ENCODE results near the gene SDSL. TPM values are rescaled to one million over a fixed set of nuclear protein-coding genes. Genes with fewer than 3 reads are reported as not detected.

Gene SDSL
- total RNA-seq, 2 donors from 2014 or later: 6.2 to 8.5 TPM

- H3K9me3 ChIP-seq: no peaks in the 10 kb centered on the region
- TF ChIP-seq, protein P1, sequence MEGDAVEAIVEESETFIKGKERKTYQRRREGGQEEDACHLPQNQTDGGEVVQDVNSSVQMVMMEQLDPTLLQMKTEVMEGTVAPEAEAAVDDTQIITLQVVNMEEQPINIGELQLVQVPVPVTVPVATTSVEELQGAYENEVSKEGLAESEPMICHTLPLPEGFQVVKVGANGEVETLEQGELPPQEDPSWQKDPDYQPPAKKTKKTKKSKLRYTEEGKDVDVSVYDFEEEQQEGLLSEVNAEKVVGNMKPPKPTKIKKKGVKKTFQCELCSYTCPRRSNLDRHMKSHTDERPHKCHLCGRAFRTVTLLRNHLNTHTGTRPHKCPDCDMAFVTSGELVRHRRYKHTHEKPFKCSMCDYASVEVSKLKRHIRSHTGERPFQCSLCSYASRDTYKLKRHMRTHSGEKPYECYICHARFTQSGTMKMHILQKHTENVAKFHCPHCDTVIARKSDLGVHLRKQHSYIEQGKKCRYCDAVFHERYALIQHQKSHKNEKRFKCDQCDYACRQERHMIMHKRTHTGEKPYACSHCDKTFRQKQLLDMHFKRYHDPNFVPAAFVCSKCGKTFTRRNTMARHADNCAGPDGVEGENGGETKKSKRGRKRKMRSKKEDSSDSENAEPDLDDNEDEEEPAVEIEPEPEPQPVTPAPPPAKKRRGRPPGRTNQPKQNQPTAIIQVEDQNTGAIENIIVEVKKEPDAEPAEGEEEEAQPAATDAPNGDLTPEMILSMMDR (IDR thresholded peaks at IDR 0.05): no peak
- TF ChIP-seq POLR2AphosphoS5 (IDR thresholded peaks at IDR 0.05) (no peak), POLR2A (IDR thresholded peaks at IDR 0.05) (no peak)
- intact Hi-C loops (cut with DNase I): no loop called here
- H3K4me1 ChIP-seq (replicated peaks): no peaks in the 10 kb centered on the region
- H3K36me3 ChIP-seq: no peaks in the 10 kb centered on the region
- H3K27me3 ChIP-seq (replicated peaks; ENCODE audit: insufficient read depth): no peaks in the 10 kb centered on the region
- no peak for DNase-seq (ENCODE audit: low spot score)
- H3K27ac ChIP-seq: no peak overlapping the region
- H3K4me3 ChIP-seq: no peak overlapping the region
- WGBS: 92% methylated on average over 11 of the region's 11 CpGs
Measured at GRCh38 chr12:113408756-113409298, 13.4 kb upstream of the SDSL start.

GRCh38 chr12:113409462-113410124, 12.6 kb upstream of the SDSL start:
- Histone ChIP-seq H3K4me3 (no peak overlapping the region), H3K27ac (no peak overlapping the region), H3K27me3 (replicated peaks; ENCODE audit: insufficient read depth) (no peaks in the 10 kb centered on the region), H3K4me1 (replicated peaks) (no peaks in the 10 kb centered on the region), H3K9me3 (no peaks in the 10 kb centered on the region), H3K36me3 (no peaks in the 10 kb centered on the region)
- 67% methylated on average over 9 of the region's 9 CpGs for WGBS
- intact Hi-C loops (cut with DNase I): no loop called here
- no peak for TF ChIP-seq POLR2AphosphoS5 (IDR thresholded peaks at IDR 0.05)
- DNase-seq (ENCODE audit: low spot score): no peak

DNA sequence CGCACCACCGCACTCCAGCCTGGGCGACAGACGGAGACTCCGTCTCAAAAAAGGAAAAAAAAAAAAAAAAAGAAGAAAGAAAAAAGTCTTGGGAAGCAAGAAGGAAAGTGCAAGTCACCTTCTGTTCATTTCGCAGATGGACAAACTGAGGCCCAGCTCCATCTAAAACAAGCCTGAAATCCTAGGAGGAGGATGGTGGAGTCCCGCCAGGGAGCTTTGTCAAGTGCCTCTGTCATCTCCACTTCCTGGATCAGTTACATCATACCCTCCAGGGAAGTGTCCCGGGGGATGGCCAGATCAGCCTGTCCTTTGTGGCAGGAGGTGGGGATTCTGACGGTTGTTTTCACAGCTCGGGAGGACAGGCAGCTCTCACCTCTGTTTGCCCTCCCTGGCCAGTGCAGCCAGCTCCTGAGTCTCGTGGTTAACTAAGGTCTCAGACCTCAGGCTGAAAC, 8.7 kb upstream of the SDSL start:
- TF ChIP-seq, protein P1 (IDR thresholded peaks at IDR 0.05): no peak
- TF ChIP-seq POLR2AphosphoS5 (IDR thresholded peaks at IDR 0.05): no peak
- Histone ChIP-seq H3K27ac (no peak overlapping the region), H3K36me3 (no peaks in the 10 kb centered on the region), H3K27me3 (replicated peaks; ENCODE audit: insufficient read depth) (no peaks in the 10 kb centered on the region), H3K9me3 (no peaks in the 10 kb centered on the region), H3K4me3 (no peak overlapping the region), H3K4me1 (replicated peaks) (no peaks in the 10 kb centered on the region)
- WGBS: 55% methylated on average over 11 of the region's 11 CpGs
- no peak for DNase-seq (ENCODE audit: low spot score)
- intact Hi-C loops (cut with DNase I): no loop called here

DNA sequence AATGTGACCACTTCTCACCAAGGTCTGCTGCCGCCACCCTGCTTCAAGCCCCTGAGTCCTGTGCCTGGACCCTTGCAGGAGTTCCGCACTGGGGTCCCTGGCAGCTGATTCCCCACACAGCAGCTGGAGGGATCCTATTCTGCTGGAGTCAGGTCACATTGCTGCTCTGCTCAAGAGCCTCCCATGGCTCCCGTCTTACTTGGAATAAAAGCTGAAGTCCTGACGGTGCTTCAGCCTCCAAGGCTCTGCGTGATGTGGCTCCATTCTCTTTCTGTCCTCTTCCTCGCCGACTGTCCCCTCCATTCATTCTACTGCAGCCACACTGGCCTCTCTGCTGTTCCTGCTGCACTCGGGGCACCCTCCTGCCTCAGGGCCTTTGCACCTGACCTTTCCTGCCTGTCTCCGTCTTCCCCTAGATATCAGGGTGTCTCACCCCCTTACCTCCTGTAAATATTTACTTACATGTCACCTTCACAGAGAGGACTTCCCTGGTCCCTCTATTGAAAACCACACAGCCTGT, 7.6 kb upstream of the SDSL start:
- TF ChIP-seq POLR2AphosphoS5 (IDR thresholded peaks at IDR 0.05): no peak
- TF ChIP-seq, protein P1 (IDR thresholded peaks at IDR 0.05): no peak
- no peak for TF ChIP-seq POLR2A (IDR thresholded peaks at IDR 0.05)
- intact Hi-C loops (cut with DNase I): no loop called here
- Histone ChIP-seq H3K27ac (no peak overlapping the region), H3K4me1 (replicated peaks) (no peaks in the 10 kb centered on the region), H3K9me3 (no peaks in the 10 kb centered on the region), H3K36me3 (no peaks in the 10 kb centered on the region), H3K27me3 (replicated peaks; ENCODE audit: insufficient read depth) (no peaks in the 10 kb centered on the region), H3K4me3 (no peak overlapping the region)
- no peak for DNase-seq (ENCODE audit: low spot score)
- 84% methylated on average over 9 of the region's 9 CpGs for WGBS

GRCh38 chr12:113416091-113416754, 6.0 kb upstream of the SDSL start:
- TF ChIP-seq POLR2AphosphoS5 (IDR thresholded peaks at IDR 0.05) (no peak), POLR2A (IDR thresholded peaks at IDR 0.05) (no peak)
- TF ChIP-seq, protein P1 (IDR thresholded peaks at IDR 0.05): no peak
- intact Hi-C loops (cut with DNase I): no loop called here
- Histone ChIP-seq H3K27ac (no peak overlapping the region), H3K9me3 (no peaks in the 10 kb centered on the region), H3K36me3 (no peaks in the 10 kb centered on the region), H3K4me3 (no peak overlapping the region), H3K27me3 (replicated peaks; ENCODE audit: insufficient read depth) (no peaks in the 10 kb centered on the region), H3K4me1 (replicated peaks) (no peaks in the 10 kb centered on the region)
- 41% methylated on average over 6 of the region's 6 CpGs for WGBS
- DNase-seq (ENCODE audit: low spot score): no peak
